ENCODE results near the gene ADGRV1. TPM values are rescaled to one million over a fixed set of nuclear protein-coding genes. Genes with fewer than 3 reads are reported as not detected.
A peak's percentile ranks its signal among the peaks of the same experiment; 100 is the strongest.

The ADGRV1 gene
- total and polyA plus RNA-seq, 2 donors (not counting 3 experiments of a cell fraction or from before 2014, with no cell fraction given) = 0.11 to 0.55 TPM

GRCh38 chr5:90529194-90529938 is 29.2 kb upstream of the ADGRV1 start, which contains the start of gene LYSMD3:
TSS of gene LYSMD3 (minus strand) at chr5:90529584. CDS start at chr5:90525289, 4,295 bp downstream.
- intact Hi-C loops (cut with micrococcal nuclease) = loop anchor here (1.0 to 10.0 kb wide), 7 partner anchors 10 to 595 kb away; partner anchors contain the start of genes CETN3, MBLAC2 and POLR3G

More at GRCh38 chr5:90529194-90529938, 29.2 kb upstream of the ADGRV1 start, which contains the start of gene LYSMD3:
- no TSS peak for BruUV-seq (replicated peaks)
- TF ChIP-seq GATA2 (IDR thresholded peaks at IDR 0.05; ENCODE audit: insufficient read depth, insufficient read length, low read depth, low read length) (no peak), POLR2A (IDR thresholded peaks at IDR 0.05; ENCODE audit: low read depth, low read length) (peak; percentile 88), POLR2AphosphoS5 (IDR thresholded peaks at IDR 0.05; ENCODE audit: insufficient read depth, low read depth, low read length) (peak; percentile 80), MYC (IDR thresholded peaks at IDR 0.05; ENCODE audit: low read depth, low read length) (no peak), EZH2 (IDR thresholded peaks at IDR 0.05; ENCODE audit: borderline replicate concordance, low read depth, low read length, severe bottlenecking) (no peak), FOS (IDR thresholded peaks at IDR 0.05; ENCODE audit: borderline replicate concordance, insufficient read depth, low read length) (peak; percentile 12), MAX (IDR thresholded peaks at IDR 0.05; ENCODE audit: insufficient read depth, insufficient read length) (no peak), CTCF (IDR thresholded peaks at IDR 0.05; ENCODE audit: extremely low read depth in 1 of 2, insufficient read depth in 1 of 2, low read depth in 1 of 2, low read length in 2 of 2) (no peak), JUN (IDR thresholded peaks at IDR 0.05; ENCODE audit: borderline replicate concordance, insufficient read depth, insufficient read length, low read depth) (no peak)
- POLR2A ChIA-PET = interaction anchor here (0.8 to 1.0 kb wide), 2 partner anchors 55 kb away, joined by 3 read pairs; partner anchors contain the start of genes MBLAC2 and POLR3G
- H3K36me3 ChIP-seq (ENCODE audit: control insufficient read depth in 2 of 2, extremely low read depth in 1 of 2, insufficient read depth in 2 of 2, low read length in 2 of 2) = peaks cover 0 to 2% of the 10 kb centered on the region in 2 experiments
- peaks cover 40% of the 10 kb centered on the region for H3K79me2 ChIP-seq (ENCODE audit: control insufficient read depth, insufficient read depth, low read length)
- peak within 1 kb of the TSS; percentile 88 for H3K27ac ChIP-seq (ENCODE audit: insufficient read depth, low read depth, low read length)
- H3K27me3 ChIP-seq (ENCODE audit: control insufficient read depth in 2 of 2, insufficient read depth in 2 of 2, low read length in 2 of 2) = peaks cover 8 to 29% of the 10 kb centered on the region in 2 experiments
- DNase-seq (ENCODE audit: low read depth, low spot score) (peak; percentile 98), FAIRE-seq (peak; percentile 94)
- H3K9me3 ChIP-seq (replicated peaks; ENCODE audit: control insufficient read depth, insufficient read depth, low read length) = no peaks in the 10 kb centered on the region
- peak within 1 kb of the TSS; percentile 98 for H3K9ac ChIP-seq (replicated peaks; ENCODE audit: extremely low read depth, insufficient read depth, low read length)
- no peaks in the 10 kb centered on the region for H4K20me1 ChIP-seq (replicated peaks; ENCODE audit: control insufficient read depth, extremely low read depth, insufficient read depth, low read length)
- H3K4me1 ChIP-seq (ENCODE audit: control insufficient read depth, extremely low read depth, insufficient read depth, low read length) = peaks cover 16% of the 10 kb centered on the region
- CTCF ChIA-PET = interaction anchor here (0.6 to 3.8 kb wide), 7 partner anchors 11 to 120 kb away, joined by 3 to 75 read pairs (median 3); partner anchors contain the start of genes CETN3, MBLAC2 and POLR3G
- H2AFZ ChIP-seq (ENCODE audit: low read depth, low read length) = peak within 1 kb of the TSS; percentile 71
- dilution Hi-C loops (cut with MboI; ENCODE audit: extremely low pct_ligation_motif_present, low sequenced_read_pairs) = no loop called here
- H3K9me1 ChIP-seq (replicated peaks; ENCODE audit: control insufficient read depth, extremely low read depth, insufficient read depth, low read length) = no peaks in the 10 kb centered on the region
- H3K4me3 ChIP-seq (replicated peaks in 1 of 3; ENCODE audit: insufficient read depth in 1 of 3, low read depth in 1 of 3, low read length in 3 of 3) = peak within 1 kb of the TSS; percentile 69 to 94 (median 88)
- peak within 1 kb of the TSS; percentile 99 for H3K4me2 ChIP-seq (ENCODE audit: insufficient read depth, low read length)
